ENCODE data around the gene EN1. TPM values are rescaled to one million over a fixed set of nuclear protein-coding genes. Genes with fewer than 3 reads are reported as not detected.
A peak's percentile ranks its signal among the peaks of the same experiment; 100 is the strongest.

EN1 gene
- total and polyA plus RNA-seq, 7 donors = 0.70 to 9.5 (median 1.1) TPM

- peak overlapping the region; percentile 58 for H3K27ac ChIP-seq
- ATAC-seq = peak; percentile 74 to 90 (median 86)
- DNase-seq = peak; percentile 67 to 75
- H3K27me3 ChIP-seq (ENCODE audit: insufficient read depth in 3 of 3, low read length in 2 of 3) = peaks cover 0 to 77% (median 16%) of the 10 kb centered on the region in 3 donors
- H3K9me3 ChIP-seq = no peaks in the 10 kb centered on the region
- 1% methylated on average over 40 to 53 of the region's 53 CpGs for WGBS, 3 donors
- H3K36me3 ChIP-seq (ENCODE audit: insufficient read depth in 1 of 2, low read depth in 1 of 2) = no peaks in the 10 kb centered on the region
- H3K4me3 ChIP-seq = peak overlapping the region; percentile 78
- TF ChIP-seq CTCF (IDR thresholded peaks at IDR 0.05) = no peak
- no peaks in the 10 kb centered on the region for H3K4me1 ChIP-seq
- intact Hi-C loops (cut with DNase I) = no loop called here
Measured at GRCh38 chr2:118835746-118836410, 11.6 kb downstream of the EN1 start.

GRCh38 chr2:118834901-118835745 is 12.3 kb downstream of the EN1 start:
- WGBS, 3 donors = 9 to 24% (median 11%) methylated on average over 55 to 61 of the region's 61 CpGs
- peak; percentile 52 to 83 (median 69) for ATAC-seq
- intact Hi-C loops (cut with DNase I) = no loop called here
- Histone ChIP-seq H3K4me3 (peak overlapping the region; percentile 78), H3K4me1 (no peaks in the 10 kb centered on the region), H3K27me3 (ENCODE audit: insufficient read depth in 3 of 3, low read length in 2 of 3) (peaks cover 0 to 71% (median 16%) of the 10 kb centered on the region in 3 donors), H3K36me3 (ENCODE audit: insufficient read depth in 1 of 2, low read depth in 1 of 2) (no peaks in the 10 kb centered on the region), H3K9me3 (no peaks in the 10 kb centered on the region), H3K27ac (peak overlapping the region; percentile 58)
- DNase-seq = no peak
- TF ChIP-seq CTCF (IDR thresholded peaks at IDR 0.05) = no peak

- no peak for TF ChIP-seq CTCF (IDR thresholded peaks at IDR 0.05)
Measured at GRCh38 chr2:118834440-118834810, 13.0 kb downstream of the EN1 start.

DNA sequence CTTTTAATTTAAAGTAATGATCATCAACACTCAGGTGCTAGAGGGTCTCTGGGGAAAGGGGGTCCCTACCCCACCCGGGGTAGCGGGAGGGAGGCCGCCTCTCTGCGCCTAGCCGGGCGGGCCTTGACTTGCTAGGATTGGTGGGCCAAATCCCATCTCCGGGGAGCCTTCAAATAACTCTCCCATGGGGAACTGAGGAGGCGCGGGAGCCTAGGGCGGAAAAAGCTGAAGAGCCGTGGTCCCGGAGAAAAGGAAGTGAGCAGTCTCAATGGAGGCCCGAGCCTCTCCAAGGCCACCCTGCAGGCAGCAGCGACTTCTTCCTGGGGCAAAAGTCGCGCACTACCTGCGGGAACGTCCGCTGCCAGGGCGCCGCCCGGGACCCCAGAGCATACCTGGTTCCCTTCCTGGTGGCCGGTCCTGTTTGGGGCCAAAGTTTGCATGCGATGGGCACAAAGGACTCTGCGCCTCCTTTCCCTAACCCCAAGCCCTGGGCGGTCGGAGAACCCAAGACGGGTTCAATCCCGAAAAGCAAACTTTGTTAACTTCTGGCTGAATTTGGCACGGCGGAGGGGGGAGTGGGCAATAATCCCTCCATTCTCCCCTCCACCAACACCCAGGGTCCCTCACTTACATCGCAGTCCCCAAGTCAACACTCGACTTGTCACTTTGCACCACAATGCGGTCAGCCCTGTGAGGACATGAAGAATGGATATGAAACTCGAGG is 13.6 kb downstream of the EN1 start:
- Histone ChIP-seq H3K27me3 (ENCODE audit: insufficient read depth in 3 of 3, low read length in 2 of 3) (peaks cover 0 to 66% (median 13%) of the 10 kb centered on the region in 3 donors), H3K4me3 (no peak overlapping the region), H3K9me3 (no peaks in the 10 kb centered on the region), H3K27ac (no peak overlapping the region), H3K36me3 (ENCODE audit: insufficient read depth in 1 of 2, low read depth in 1 of 2) (no peaks in the 10 kb centered on the region), H3K4me1 (no peaks in the 10 kb centered on the region)
- no peak for ATAC-seq
- DNase-seq = no peak
- intact Hi-C loops (cut with DNase I) = no loop called here
- WGBS, 3 donors = 41 to 72% (median 59%) methylated on average over 35 of the region's 35 CpGs
- TF ChIP-seq CTCF (IDR thresholded peaks at IDR 0.05) = no peak

More at GRCh38 chr2:118834440-118834810, 13.0 kb downstream of the EN1 start:
- Histone ChIP-seq H3K27me3 (ENCODE audit: insufficient read depth in 3 of 3, low read length in 2 of 3) (peaks cover 0 to 66% (median 13%) of the 10 kb centered on the region in 3 donors), H3K36me3 (ENCODE audit: insufficient read depth in 1 of 2, low read depth in 1 of 2) (no peaks in the 10 kb centered on the region), H3K4me1 (no peaks in the 10 kb centered on the region), H3K27ac (no peak overlapping the region), H3K9me3 (no peaks in the 10 kb centered on the region), H3K4me3 (no peak overlapping the region)
- 59 to 71% (median 59%) methylated on average over 18 of the region's 18 CpGs for WGBS, 3 donors
- intact Hi-C loops (cut with DNase I) = no loop called here
- DNase-seq (no peak), ATAC-seq (no peak)

Measured in psoas muscle (tissue), 8 donors.